ENCODE measurements around the gene PCDHA2. TPM values are rescaled to one million over a fixed set of nuclear protein-coding genes. Genes with fewer than 3 reads are reported as not detected.
"Not testable (repeated sequence)": the region's sequence is repeated elsewhere in the genome, so short reads cannot be mapped to it uniquely, and the experiment has no call there.

Gene PCDHA2
- total and polyA plus RNA-seq, 2 donors: 0.02 TPM; not detected in 1

GRCh38 chr5:140828362-140828737, 33.7 kb downstream of the PCDHA2 start:
- WGBS: 26% methylated on average over 18 of the region's 18 CpGs
- Histone ChIP-seq H3K36me3 (ENCODE audit: control insufficient read depth in 2 of 2, insufficient read depth in 2 of 2, low read length in 1 of 2) (no peaks in the 10 kb centered on the region), H3K27ac (ENCODE audit: low read depth in 1 of 2, low read length in 1 of 2) (no peak overlapping the region), H3K4me3 (ENCODE audit: low read length in 2 of 2) (no peak overlapping the region), H3K4me1 (ENCODE audit: control insufficient read depth in 2 of 2, insufficient read depth in 2 of 2, low read length in 2 of 2) (no peaks in the 10 kb centered on the region), H3K27me3 (ENCODE audit: control insufficient read depth in 2 of 2, insufficient read depth in 1 of 2, low read length in 1 of 2) (peaks cover 0 to 7% of the 10 kb centered on the region in 2 donors), H3K9me3 (ENCODE audit: control insufficient read depth in 2 of 2, insufficient read depth in 1 of 2, low read length in 1 of 2) (peaks cover 8 to 13% of the 10 kb centered on the region in 2 donors)
- DNase-seq (ENCODE audit: low read depth in 6 of 9, low spot score in 9 of 9): no peak

GRCh38 chr5:140829511-140830501, 35.2 kb downstream of the PCDHA2 start:
- not testable (repeated sequence) for H3K4me3 ChIP-seq (ENCODE audit: low read length in 2 of 2); DNase-seq (ENCODE audit: low read depth in 6 of 9, low spot score in 9 of 9); H3K4me1 ChIP-seq (ENCODE audit: control insufficient read depth in 2 of 2, insufficient read depth in 2 of 2, low read length in 2 of 2); H3K36me3 ChIP-seq (ENCODE audit: control insufficient read depth in 2 of 2, insufficient read depth in 2 of 2, low read length in 1 of 2); H3K27me3 ChIP-seq (ENCODE audit: control insufficient read depth in 2 of 2, insufficient read depth in 1 of 2, low read length in 1 of 2); H3K27ac ChIP-seq (ENCODE audit: low read depth in 1 of 2, low read length in 1 of 2)
- WGBS: 58% methylated on average over 106 of the region's 106 CpGs
- peaks cover 4 to 12% of the 10 kb centered on the region in 2 donors for H3K9me3 ChIP-seq (ENCODE audit: control insufficient read depth in 2 of 2, insufficient read depth in 1 of 2, low read length in 1 of 2)

- peaks cover 9 to 24% of the 10 kb centered on the region in 2 donors for H3K9me3 ChIP-seq (ENCODE audit: control insufficient read depth in 2 of 2, insufficient read depth in 1 of 2, low read length in 1 of 2)
- H3K4me1 ChIP-seq (ENCODE audit: control insufficient read depth in 2 of 2, insufficient read depth in 2 of 2, low read length in 2 of 2): no peaks in the 10 kb centered on the region
- DNase-seq (ENCODE audit: low read depth in 6 of 9, low spot score in 9 of 9): no peak
- peaks cover 0 to 8% of the 10 kb centered on the region in 2 donors for H3K27me3 ChIP-seq (ENCODE audit: control insufficient read depth in 2 of 2, insufficient read depth in 1 of 2, low read length in 1 of 2)
- no peak within 1 kb of the TSS for H3K4me3 ChIP-seq (ENCODE audit: low read length in 2 of 2)
- no peak within 1 kb of the TSS for H3K27ac ChIP-seq (ENCODE audit: low read depth in 1 of 2, low read length in 1 of 2)
- H3K36me3 ChIP-seq (ENCODE audit: control insufficient read depth in 2 of 2, insufficient read depth in 2 of 2, low read length in 1 of 2): no peaks in the 10 kb centered on the region
- WGBS: 17% methylated on average over 8 of the region's 8 CpGs
Measured at GRCh38 chr5:140833993-140834392, 39.3 kb downstream of the PCDHA2 start, which contains the start of gene PCDHA7. TSS of gene PCDHA7 (plus strand) at chr5:140834269. CDS start at chr5:140834384, 115 bp downstream.

GRCh38 chr5:140834439-140835008, 39.9 kb downstream of the PCDHA2 start:
- not testable (repeated sequence) for H3K4me1 ChIP-seq (ENCODE audit: control insufficient read depth in 2 of 2, insufficient read depth in 2 of 2, low read length in 2 of 2); H3K27ac ChIP-seq (ENCODE audit: low read depth in 1 of 2, low read length in 1 of 2); H3K36me3 ChIP-seq (ENCODE audit: control insufficient read depth in 2 of 2, insufficient read depth in 2 of 2, low read length in 1 of 2); H3K4me3 ChIP-seq (ENCODE audit: low read length in 2 of 2); H3K27me3 ChIP-seq (ENCODE audit: control insufficient read depth in 2 of 2, insufficient read depth in 1 of 2, low read length in 1 of 2); DNase-seq (ENCODE audit: low read depth in 6 of 9, low spot score in 9 of 9)
- WGBS: 36% methylated on average over 26 of the region's 38 CpGs
- peaks cover 8 to 24% of the 10 kb centered on the region in 2 donors for H3K9me3 ChIP-seq (ENCODE audit: control insufficient read depth in 2 of 2, insufficient read depth in 1 of 2, low read length in 1 of 2)

GRCh38 chr5:140835622-140836510, 41.2 kb downstream of the PCDHA2 start:
- Histone ChIP-seq H3K9me3 (ENCODE audit: control insufficient read depth in 2 of 2, insufficient read depth in 1 of 2, low read length in 1 of 2) (peaks cover 5 to 17% of the 10 kb centered on the region in 2 donors), H3K27ac (ENCODE audit: low read depth in 1 of 2, low read length in 1 of 2) (no peak overlapping the region), H3K27me3 (ENCODE audit: control insufficient read depth in 2 of 2, insufficient read depth in 1 of 2, low read length in 1 of 2) (peaks cover 0 to 7% of the 10 kb centered on the region in 2 donors), H3K36me3 (ENCODE audit: control insufficient read depth in 2 of 2, insufficient read depth in 2 of 2, low read length in 1 of 2) (no peaks in the 10 kb centered on the region), H3K4me3 (ENCODE audit: low read length in 2 of 2) (no peak overlapping the region), H3K4me1 (ENCODE audit: control insufficient read depth in 2 of 2, insufficient read depth in 2 of 2, low read length in 2 of 2) (no peaks in the 10 kb centered on the region)
- no peak for DNase-seq (ENCODE audit: low read depth in 6 of 9, low spot score in 9 of 9)
- 59% methylated on average over 103 of the region's 103 CpGs for WGBS

- Histone ChIP-seq H3K4me3 (ENCODE audit: low read length in 2 of 2) (no peak within 1 kb of the TSS), H3K27me3 (ENCODE audit: control insufficient read depth in 2 of 2, insufficient read depth in 1 of 2, low read length in 1 of 2) (peaks cover 0 to 2% of the 10 kb centered on the region in 2 donors), H3K9me3 (ENCODE audit: control insufficient read depth in 2 of 2, insufficient read depth in 1 of 2, low read length in 1 of 2) (peaks cover under 1 to 20% of the 10 kb centered on the region in 2 donors), H3K4me1 (ENCODE audit: control insufficient read depth in 2 of 2, insufficient read depth in 2 of 2, low read length in 2 of 2) (no peaks in the 10 kb centered on the region), H3K27ac (ENCODE audit: low read depth in 1 of 2, low read length in 1 of 2) (no peak within 1 kb of the TSS), H3K36me3 (ENCODE audit: control insufficient read depth in 2 of 2, insufficient read depth in 2 of 2, low read length in 1 of 2) (no peaks in the 10 kb centered on the region)
- 28% methylated on average over 47 of the region's 47 CpGs for WGBS
- no peak for DNase-seq (ENCODE audit: low read depth in 6 of 9, low spot score in 9 of 9)
Measured at GRCh38 chr5:140840978-140841962, 46.6 kb downstream of the PCDHA2 start, which contains the start of gene PCDHA8. TSS of gene PCDHA8 (plus strand) at chr5:140841187. CDS start at chr5:140841322, 135 bp downstream.

- DNase-seq (ENCODE audit: low read depth in 6 of 9, low spot score in 9 of 9): no peak
- WGBS: 58% methylated on average over 87 of the region's 87 CpGs
- no peak overlapping the region for H3K27ac ChIP-seq (ENCODE audit: low read depth in 1 of 2, low read length in 1 of 2)
- no peaks in the 10 kb centered on the region for H3K36me3 ChIP-seq (ENCODE audit: control insufficient read depth in 2 of 2, insufficient read depth in 2 of 2, low read length in 1 of 2)
- no peak overlapping the region for H3K4me3 ChIP-seq (ENCODE audit: low read length in 2 of 2)
- peaks cover 0 to 18% of the 10 kb centered on the region in 2 donors for H3K9me3 ChIP-seq (ENCODE audit: control insufficient read depth in 2 of 2, insufficient read depth in 1 of 2, low read length in 1 of 2)
- no peaks in the 10 kb centered on the region for H3K4me1 ChIP-seq (ENCODE audit: control insufficient read depth in 2 of 2, insufficient read depth in 2 of 2, low read length in 2 of 2)
- no peaks in the 10 kb centered on the region for H3K27me3 ChIP-seq (ENCODE audit: control insufficient read depth in 2 of 2, insufficient read depth in 1 of 2, low read length in 1 of 2)
Measured at GRCh38 chr5:140842798-140843733, 48.4 kb downstream of the PCDHA2 start.
